GM18508 (cell line): ENCODE results near the gene NHLH1.

Source experiments
- ATAC-seq: cut with Tn5 transposase; IDR thresholded peaks from one replicate; pipeline ENCODE4 v1.9.1; 2021; ENCODE audit warnings: moderate number of reproducible peaks; ENCODE audit not compliant: insufficient read depth, unreplicated experiment

NHLH1 gene

DNA sequence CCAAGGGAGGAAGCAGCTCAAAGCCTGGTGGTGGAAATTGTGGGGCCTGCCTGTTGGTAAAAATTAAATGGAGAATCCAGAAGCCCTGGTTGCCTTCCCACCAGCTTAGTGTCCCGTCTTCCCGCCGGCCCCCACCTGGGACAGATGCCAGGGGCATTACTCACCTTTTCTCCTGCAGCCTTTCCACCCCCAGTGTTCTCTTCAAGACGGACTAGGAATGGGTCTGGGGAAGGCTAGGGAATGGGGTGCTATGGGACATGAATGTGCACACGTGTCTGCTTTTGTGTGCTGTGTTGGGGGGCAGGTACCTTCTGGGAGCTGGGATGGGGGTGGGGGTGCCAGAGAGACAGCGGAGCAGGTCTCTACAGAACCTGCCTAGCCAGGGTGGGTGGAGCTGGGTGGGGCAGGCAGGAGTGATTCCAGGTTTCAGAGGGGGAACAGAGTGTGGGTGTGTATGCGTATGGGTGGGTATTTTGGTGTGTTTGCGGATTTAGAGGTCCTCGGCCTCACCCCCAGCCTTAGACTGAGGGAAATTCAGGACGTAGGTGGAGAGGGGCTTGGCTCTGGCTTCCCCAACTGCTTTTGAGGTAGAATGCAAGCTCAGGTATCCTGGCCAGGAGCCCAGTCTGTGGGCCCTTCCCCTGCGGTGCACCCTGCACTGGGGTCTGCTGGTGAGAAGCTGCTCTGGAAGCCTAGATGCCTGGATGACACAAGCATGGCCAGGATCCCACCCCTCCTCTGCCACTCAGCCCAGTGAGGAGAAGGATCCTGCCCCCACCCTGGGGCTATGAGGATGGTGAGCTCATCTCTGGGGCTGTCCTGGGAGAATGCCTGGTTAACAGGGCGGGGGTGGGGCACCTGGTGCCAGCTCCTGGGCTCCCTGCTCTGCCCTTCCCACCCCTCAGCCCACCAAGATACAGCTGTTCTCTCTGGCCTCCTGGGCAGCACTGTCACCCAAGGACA lies 41.2 kb downstream of the NHLH1 start:
- no peak for ATAC-seq

- no peak for ATAC-seq
These were observed 42.0 kb downstream of the NHLH1 start for GRCh38 chr1:160408864-160409263.

DNA sequence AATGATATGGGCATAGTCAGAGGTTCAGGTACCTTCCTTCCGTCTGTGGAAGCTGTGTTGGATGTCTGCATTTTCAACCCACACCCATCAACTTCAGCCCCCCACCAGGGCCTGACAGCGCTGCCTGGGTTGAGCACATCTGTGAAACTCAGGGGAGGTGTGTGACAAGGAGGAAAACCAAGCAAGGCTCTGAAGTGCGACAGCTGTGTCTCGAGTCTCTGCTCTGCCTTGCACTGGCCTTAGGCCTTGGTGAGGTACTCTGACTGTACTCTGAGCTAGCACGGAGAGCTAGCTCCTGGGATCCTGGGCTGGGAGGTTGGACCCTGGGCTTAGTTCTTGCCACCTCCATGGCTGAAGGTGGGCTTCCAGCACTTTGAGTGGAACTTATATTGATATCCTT lies 42.6 kb downstream of the NHLH1 start:
- no peak for ATAC-seq

DNA sequence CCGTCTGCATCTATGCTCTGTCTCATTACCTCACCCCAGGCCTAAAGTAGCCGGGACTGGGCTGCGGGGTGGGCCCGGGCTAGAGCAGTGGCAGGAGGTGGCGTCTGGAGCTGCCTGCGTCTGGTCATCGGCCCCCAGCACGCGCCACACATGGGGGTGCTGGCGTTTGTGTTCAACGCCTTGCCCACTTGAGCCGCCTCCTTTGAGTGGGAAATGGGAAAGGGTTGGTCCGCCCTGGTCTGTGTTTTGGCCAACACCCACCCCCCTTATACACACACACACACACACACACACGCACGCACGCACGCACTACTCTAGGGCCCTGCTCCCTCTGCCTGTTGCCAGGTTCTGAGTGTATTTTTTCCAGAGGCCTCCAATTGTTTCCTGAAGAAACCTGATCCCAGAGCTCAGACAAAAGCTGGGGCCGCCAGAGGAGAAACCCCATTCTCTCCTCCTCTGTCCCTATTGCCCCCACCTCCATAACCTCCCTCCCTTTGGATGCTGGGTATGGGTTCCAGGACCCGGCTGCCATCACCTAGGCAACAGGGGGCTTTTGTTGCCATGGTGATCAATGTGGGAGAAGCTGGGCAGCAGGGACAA lies 43.6 kb downstream of the NHLH1 start:
- ATAC-seq: no peak

- ATAC-seq: no peak
These were observed 44.6 kb downstream of the NHLH1 start for GRCh38 chr1:160411271-160412027.

GRCh38 chr1:160412028-160412362 lies 45.1 kb downstream of the NHLH1 start:
- no peak for ATAC-seq

DNA sequence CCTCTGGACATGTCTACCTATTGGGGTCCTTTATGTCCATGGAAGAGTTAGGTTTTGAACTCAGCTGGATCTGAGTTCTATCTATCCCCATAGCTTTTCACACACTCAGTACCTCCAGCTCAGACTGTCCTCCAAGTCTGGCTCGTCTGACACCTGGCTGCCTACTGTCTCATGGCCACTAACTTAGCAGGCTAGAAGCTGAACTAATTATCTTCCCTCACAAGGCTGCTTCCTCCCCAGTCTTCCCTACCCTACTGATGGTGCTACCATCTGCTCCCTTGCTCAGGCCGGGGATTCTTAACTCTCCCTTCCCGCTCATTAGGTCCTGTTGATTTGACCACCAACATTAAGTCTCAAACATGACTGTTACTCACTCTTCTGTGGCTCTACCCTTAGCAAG lies 46.8 kb downstream of the NHLH1 start:
- no peak for ATAC-seq

DNA sequence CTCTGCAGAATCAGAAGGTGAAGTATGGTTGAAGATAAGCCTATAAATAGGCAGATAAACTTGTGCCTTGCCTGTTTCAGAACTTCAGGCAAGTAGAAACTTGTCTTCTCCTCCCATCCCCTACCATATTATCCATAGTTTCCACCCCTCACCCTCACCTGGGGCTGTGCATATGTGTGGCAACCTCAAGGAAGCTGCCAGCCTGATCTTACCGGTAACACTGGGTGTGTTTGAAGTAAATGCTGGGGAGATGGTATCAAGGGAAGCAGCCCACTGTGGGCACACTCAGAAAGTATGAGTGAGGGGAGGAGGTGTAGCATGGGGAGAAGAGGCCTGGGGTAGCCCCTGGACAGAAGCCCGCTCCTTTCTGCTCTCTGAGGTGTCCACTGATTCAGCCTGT lies 48.0 kb downstream of the NHLH1 start:
- no peak for ATAC-seq

DNA sequence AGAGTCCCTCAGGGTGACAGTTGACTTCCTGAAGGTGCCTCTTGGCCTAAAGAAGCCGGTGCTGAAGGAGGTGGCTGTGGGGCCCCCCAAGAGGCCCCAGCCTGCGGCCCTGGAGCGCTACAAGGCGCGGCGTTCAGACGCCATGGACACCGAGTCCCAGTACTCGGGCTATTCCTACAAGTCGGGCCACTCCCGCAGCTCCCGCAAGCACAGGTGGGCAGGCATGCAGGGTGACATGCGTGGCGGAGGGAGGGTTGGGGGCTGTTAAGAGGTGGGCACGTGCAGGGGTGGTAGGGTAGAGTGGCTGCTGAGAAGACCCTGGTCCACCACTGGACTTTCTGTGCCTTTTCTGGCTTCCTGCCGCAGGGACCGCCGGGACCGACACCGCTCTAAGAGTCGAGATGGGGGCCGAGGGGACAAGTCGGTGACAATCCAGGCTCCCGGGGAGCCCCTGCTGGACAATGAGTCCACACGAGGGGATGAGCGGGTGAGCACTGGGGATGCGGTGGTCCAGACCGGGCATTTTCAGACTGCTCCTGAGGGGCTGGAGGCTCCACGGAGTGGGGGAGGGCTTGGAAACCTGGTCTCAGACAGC lies 48.9 kb downstream of the NHLH1 start:
- ATAC-seq: no peak

- ATAC-seq: no peak
These were observed 49.5 kb downstream of the NHLH1 start for GRCh38 chr1:160416369-160416768.

- no peak for ATAC-seq
These were observed 51.6 kb downstream of the NHLH1 start for GRCh38 chr1:160418483-160418882.

- no peak for ATAC-seq
These were observed 52.4 kb downstream of the NHLH1 start for GRCh38 chr1:160419150-160419837.

DNA sequence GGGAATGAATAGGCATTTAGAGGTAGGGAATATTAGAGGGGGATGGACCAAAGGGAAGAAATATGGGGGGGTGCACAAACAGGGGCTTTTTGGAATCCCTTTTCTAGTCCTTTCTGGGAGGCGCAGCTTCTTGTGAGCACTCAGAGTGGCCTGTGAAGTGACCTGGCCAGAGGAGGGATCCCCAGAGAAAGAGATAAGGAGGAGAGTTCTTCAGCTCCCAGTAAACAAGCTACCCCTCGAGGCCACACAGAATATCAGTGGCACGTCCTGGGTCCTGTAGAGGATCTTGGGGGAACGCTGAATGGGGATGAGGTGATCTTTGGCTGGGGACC lies 52.9 kb downstream of the NHLH1 start:
- ATAC-seq: no peak

DNA sequence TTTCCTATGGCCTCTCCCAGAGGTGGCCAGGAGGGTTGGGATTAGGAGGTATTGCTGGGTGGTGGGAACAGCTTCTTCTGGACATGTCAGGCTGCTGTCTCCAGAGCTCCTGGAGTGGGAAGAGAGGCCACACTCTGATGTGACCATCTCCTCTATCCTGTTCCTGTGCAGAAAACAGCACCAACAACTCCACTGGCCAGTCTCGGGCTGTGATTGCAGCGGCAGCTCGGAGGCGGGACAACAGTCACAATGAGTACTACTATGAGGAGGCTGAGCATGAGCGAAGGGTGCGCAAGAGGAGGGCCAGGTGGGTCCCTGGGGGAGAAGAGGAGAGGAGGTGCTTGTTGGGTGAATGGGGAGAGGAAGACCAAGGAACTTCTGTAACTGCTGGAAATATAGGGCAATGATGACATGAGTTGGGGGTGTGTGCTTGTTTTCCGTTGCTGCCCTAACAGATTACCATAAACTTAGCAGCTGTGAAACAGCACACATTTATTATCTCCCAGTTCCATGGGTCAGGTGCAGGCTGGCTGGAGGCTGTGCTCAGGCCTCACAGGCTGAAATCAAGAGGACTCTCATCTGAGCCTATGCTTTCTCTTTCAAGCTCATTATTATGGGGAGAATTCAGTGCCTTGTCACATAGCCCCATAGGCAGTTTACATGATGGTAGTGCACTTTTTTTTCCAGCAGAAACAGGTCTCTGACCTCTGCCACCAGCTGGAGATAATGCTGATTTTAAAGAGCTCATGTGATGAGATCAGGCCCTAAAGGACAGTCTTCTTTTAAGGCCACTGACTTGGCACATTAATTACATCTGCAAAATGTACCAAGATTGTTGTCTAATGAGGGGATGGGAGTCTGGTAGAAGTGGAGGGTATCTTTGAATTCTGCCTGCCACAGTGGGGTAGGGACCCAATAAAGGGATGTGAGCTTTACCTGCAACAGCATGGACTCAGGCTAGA lies 54.3 kb downstream of the NHLH1 start:
- ATAC-seq: no peak

DNA sequence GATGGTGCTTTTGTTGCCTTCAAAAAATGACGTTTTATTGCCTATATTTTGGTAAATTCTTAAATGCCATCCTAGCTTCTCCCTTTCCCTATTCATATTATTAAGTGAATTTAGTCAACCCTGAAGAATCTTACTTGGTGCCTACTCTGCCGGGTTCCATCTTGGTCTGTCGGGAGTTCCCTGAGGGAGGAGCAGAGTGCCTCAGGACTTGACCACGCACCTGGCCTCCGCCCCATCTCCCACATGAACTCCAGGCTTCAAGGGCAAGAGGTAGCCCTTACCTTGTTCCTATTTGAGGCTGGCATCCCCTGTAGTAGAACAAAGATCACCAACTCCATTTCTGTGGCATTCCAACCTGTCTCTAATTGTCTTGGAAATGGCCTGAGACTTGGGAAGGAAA lies 55.0 kb downstream of the NHLH1 start:
- ATAC-seq: no peak
